Bronchial epithelial cell (primary cell): ENCODE data around the gene CNTNAP2. TPM values are rescaled to one million over a fixed set of nuclear protein-coding genes. Genes with fewer than 3 reads are reported as not detected.
A peak's percentile ranks its signal among the peaks of the same experiment; 100 is the strongest.

Experiments used
- DNase-seq: peaks from one replicate; pipeline ENCODE4 v3.0.0-alpha.2; 2010; ENCODE audit warnings: low read depth
- FAIRE-seq: peaks from 2 replicates; lab custom pipeline; 2011; peaks lifted over from hg19 to GRCh38; lab: Jason Lieb, UNC
- H3K27me3 ChIP-seq: 2 replicates; pipeline ENCODE4 v1.5.1; 2011; ENCODE audit warnings: low read length; ENCODE audit not compliant: control insufficient read depth, insufficient read depth
- H3K36me3 ChIP-seq: 2 replicates; pipeline ENCODE4 v1.5.1; 2011; ENCODE audit warnings: low read length; ENCODE audit not compliant: control insufficient read depth, insufficient read depth
- H3K4me3 ChIP-seq: 2 replicates; pipeline ENCODE4 v1.5.1; 2011; ENCODE audit warnings: mild to moderate bottlenecking, low read depth, low read length, control low read depth
- CTCF ChIP-seq: IDR thresholded peaks from 2 replicates; pipeline ENCODE4 v1.5.1; 2011; ENCODE audit warnings: mild to moderate bottlenecking, moderate library complexity, low read length, control low read depth, inconsistent platforms; ENCODE audit not compliant: insufficient read depth, severe bottlenecking
- total RNA-seq: library from RNA; depleted of rRNA; stranded (reverse); fragments of >200 nt; gene quantifications from 2 replicates; pipeline ENCODE4 v1.2.1, GENCODE V29; 2014

CNTNAP2 gene
- total RNA-seq, 1 donor from 2014 or later, result 0.26 TPM

GRCh38 chr7:148135116-148135515 is 2018.5 kb downstream of the CNTNAP2 start:
- Histone ChIP-seq H3K4me3 (no peak overlapping the region), H3K27me3 (no peaks in the 10 kb centered on the region), H3K36me3 (no peaks in the 10 kb centered on the region)
- no peak for TF ChIP-seq CTCF
- peak; percentile 5 for DNase-seq
- FAIRE-seq, result no peak

- no peak for TF ChIP-seq CTCF
- H3K36me3 ChIP-seq, result no peaks in the 10 kb centered on the region
- FAIRE-seq, result no peak
Observed at GRCh38 chr7:148135997-148136396, 2019.4 kb downstream of the CNTNAP2 start.

GRCh38 chr7:148142660-148143248 is 2026.2 kb downstream of the CNTNAP2 start:
- peak; percentile 49 for TF ChIP-seq CTCF
- DNase-seq (peak; percentile 30), FAIRE-seq (no peak)
- H3K27me3 ChIP-seq, result no peaks in the 10 kb centered on the region
- no peak overlapping the region for H3K4me3 ChIP-seq
- H3K36me3 ChIP-seq, result no peaks in the 10 kb centered on the region

More at GRCh38 chr7:148135997-148136396, 2019.4 kb downstream of the CNTNAP2 start:
- Histone ChIP-seq H3K27me3 (no peaks in the 10 kb centered on the region), H3K4me3 (no peak overlapping the region)
- no peak for DNase-seq

- Histone ChIP-seq H3K36me3 (no peaks in the 10 kb centered on the region), H3K4me3 (no peak overlapping the region), H3K27me3 (no peaks in the 10 kb centered on the region)
- no peak for FAIRE-seq
- no peak for DNase-seq
- TF ChIP-seq CTCF, result no peak
Observed at GRCh38 chr7:148144827-148145226, 2028.2 kb downstream of the CNTNAP2 start.

GRCh38 chr7:148146346-148146745 is 2029.7 kb downstream of the CNTNAP2 start:
- Histone ChIP-seq H3K36me3 (no peaks in the 10 kb centered on the region), H3K27me3 (no peaks in the 10 kb centered on the region), H3K4me3 (no peak overlapping the region)
- no peak for TF ChIP-seq CTCF
- DNase-seq (no peak), FAIRE-seq (no peak)

- Histone ChIP-seq H3K36me3 (no peaks in the 10 kb centered on the region), H3K4me3 (no peak overlapping the region), H3K27me3 (no peaks in the 10 kb centered on the region)
- no peak for FAIRE-seq
- no peak for TF ChIP-seq CTCF
- DNase-seq, result no peak
Observed at GRCh38 chr7:148147438-148147837, 2030.8 kb downstream of the CNTNAP2 start.
